Fibroblast of lung (primary cell): ENCODE results near the gene HDAC10.

ENCODE experiments used
- CTCF ChIP-seq, 2 donors: IDR thresholded peaks in 1 of 2; conservative IDR thresholded peaks in 1 of 2; 1 replicate in 1 of 2; 2 replicates in 1 of 2; pipeline ENCODE4 v1.5.1; 2011 to 2012; ENCODE audit warnings: low read length in 2 of 2, control low read depth in 1 of 2, inconsistent platforms in 1 of 2, low read depth in 1 of 2, mild to moderate bottlenecking in 1 of 2
- EZH2 ChIP-seq: IDR thresholded peaks from 2 replicates; pipeline ENCODE4 v1.5.1; 2012; ENCODE audit warnings: low read length, control low read depth, mild to moderate bottlenecking; ENCODE audit errors: missing control alignments

GRCh38 chr22:50267591-50268390, 16.7 kb upstream of the HDAC10 start:
- TF ChIP-seq CTCF (conservative IDR thresholded peaks at IDR 0.05 in 1 of 2, IDR thresholded peaks at IDR 0.05 in 1 of 2; ENCODE audit: low read depth in 1 of 2, low read length in 2 of 2) (peak in 1 of 2 donors; percentile 27), EZH2 (no peak)
